CD4-positive, alpha-beta T cell (primary cell): ENCODE results near the gene HIC2. TPM values are rescaled to one million over a fixed set of nuclear protein-coding genes. Genes with fewer than 3 reads are reported as not detected.
A peak's percentile ranks its signal among the peaks of the same experiment; 100 is the strongest.
"Not testable (repeated sequence)": the region's sequence is repeated elsewhere in the genome, so short reads cannot be mapped to it uniquely, and the experiment has no call there.

Experiments
- ATAC-seq: fragments of 200-7000 bp; cut with Tn5 transposase; one replicate; pipeline ENCODE4 v1.10.0; 2022; ENCODE audit warnings: mild to moderate bottlenecking; ENCODE audit not compliant: poor library complexity
- CTCF ChIA-PET: fragments of 350-600 bp; sonication (Branson Sonifier 250); formaldehyde crosslinking; loops from one replicate; lab custom pipeline; 2021; ENCODE audit warnings: antibody characterized with exemption, inconsistent platforms; lab: Charles Lee
- POLR2A ChIA-PET: fragments of 350-600 bp; sonication (Branson Sonifier 250); formaldehyde crosslinking; loops from one replicate; lab custom pipeline; 2021; ENCODE audit warnings: antibody characterized with exemption, inconsistent platforms; lab: Charles Lee
- DNase-seq, 14 experiments: peaks; one replicate each; pipeline ENCODE4 v3.0.0-alpha.2; 2013 to 2020; ENCODE audit warnings: mixed read lengths in 2 of 14
- H3K27ac ChIP-seq, 2 donors: one replicate each; pipeline versions ENCODE4 v1.5.1 to v1.7.0; 2013; ENCODE audit warnings: low read length in 2 of 2, low read depth in 1 of 2, mild to moderate bottlenecking in 1 of 2
- H3K27me3 ChIP-seq, 2 experiments: 1 replicate in 1 of 2; 2 replicates in 1 of 2; pipeline versions ENCODE4 v1.6.1 to v1.7.0; 2013; ENCODE audit warnings: low read length in 2 of 2, control low read depth in 1 of 2, mild to moderate bottlenecking in 1 of 2, moderate library complexity in 1 of 2; ENCODE audit not compliant: insufficient read depth in 2 of 2, control insufficient read depth in 1 of 2
- H3K36me3 ChIP-seq: one replicate; pipeline ENCODE4 v1.6.1; 2013; ENCODE audit warnings: low read length, control low read depth; ENCODE audit not compliant: insufficient read depth
- H3K4me1 ChIP-seq: one replicate; pipeline ENCODE4 v1.6.1; 2013; ENCODE audit warnings: low read length, control low read depth; ENCODE audit not compliant: insufficient read depth
- H3K4me3 ChIP-seq: one replicate; pipeline ENCODE4 v1.5.1; 2013; ENCODE audit warnings: mild to moderate bottlenecking, low read length, moderate library complexity
- H3K9me3 ChIP-seq, 2 experiments: 1 replicate in 1 of 2; 2 replicates in 1 of 2; pipeline versions ENCODE4 v1.6.1 to v1.7.0; 2013; ENCODE audit warnings: low read length in 2 of 2, mild to moderate bottlenecking in 2 of 2, control low read depth in 1 of 2, moderate library complexity in 1 of 2; ENCODE audit not compliant: control insufficient read depth in 1 of 2, insufficient read depth in 1 of 2
- H3K27ac Mint-ChIP-seq: one replicate; pipeline ENCODE4 v1.8.0; 2020; ENCODE audit warnings: mixed read lengths
- H3K27me3 Mint-ChIP-seq: one replicate; pipeline ENCODE4 v1.8.0; 2021; ENCODE audit warnings: mixed read lengths
- H3K36me3 Mint-ChIP-seq: one replicate; pipeline ENCODE4 v1.8.0; 2021; ENCODE audit warnings: low read depth, mixed read lengths
- H3K4me1 Mint-ChIP-seq: one replicate; pipeline ENCODE4 v1.8.0; 2021; ENCODE audit warnings: low read depth, mixed read lengths
- H3K4me3 Mint-ChIP-seq: one replicate; pipeline ENCODE4 v1.8.0; 2020; ENCODE audit warnings: mild to moderate bottlenecking, mixed read lengths
- H3K9me3 Mint-ChIP-seq: one replicate; pipeline ENCODE4 v1.8.0; 2020; ENCODE audit warnings: mixed read lengths
- intact Hi-C, 2 experiments: fragments of 100-400 bp; cut with DNase I in 1 of 2; cut with micrococcal nuclease in 1 of 2; formaldehyde crosslinking; loops; one replicate each; pipeline versions ENCODE4 v1.15.1 to v1.9.0; 2023 to 2025; cut with DNase I, micrococcal nuclease
- total RNA-seq, 174 experiments: library from RNA in 2 of 174; stranded (reverse) in 2 of 174; gene quantifications; one replicate each; pipeline ENCODE4 v1.2.3 and lab custom pipeline; 2021 to 2026

HIC2 gene
- total RNA-seq, 2 experiments from 2014 or later, result 10.0 TPM

GRCh38 chr22:21417853-21418252, 682 bp downstream of the HIC2 start:
- H3K27me3 ChIP-seq, H3K36me3 Mint-ChIP-seq, intact Hi-C loops, ATAC-seq, POLR2A ChIA-PET, H3K9me3 ChIP-seq, H3K27ac ChIP-seq, H3K9me3 Mint-ChIP-seq, CTCF ChIA-PET, H3K36me3 ChIP-seq, H3K27me3 Mint-ChIP-seq, H3K4me1 Mint-ChIP-seq, H3K4me1 ChIP-seq, H3K27ac Mint-ChIP-seq: not testable (repeated sequence)
- peak overlapping the region; percentile 66 for H3K4me3 Mint-ChIP-seq
- peak overlapping the region; percentile 35 for H3K4me3 ChIP-seq
- peak in 6 of 14 experiments; percentile 1 to 38 (median 6) for DNase-seq

GRCh38 chr22:21418974-21419638, 1.9 kb downstream of the HIC2 start:
- H3K4me3 ChIP-seq, H3K4me1 Mint-ChIP-seq, H3K27ac Mint-ChIP-seq, intact Hi-C loops, H3K4me1 ChIP-seq, CTCF ChIA-PET, H3K27me3 Mint-ChIP-seq, DNase-seq, H3K36me3 Mint-ChIP-seq, H3K36me3 ChIP-seq, H3K9me3 Mint-ChIP-seq, POLR2A ChIA-PET, ATAC-seq, H3K27me3 ChIP-seq, H3K27ac ChIP-seq, H3K9me3 ChIP-seq, H3K4me3 Mint-ChIP-seq: not testable (repeated sequence)

- POLR2A ChIA-PET, H3K36me3 ChIP-seq, H3K9me3 ChIP-seq, H3K4me3 ChIP-seq, H3K27ac Mint-ChIP-seq, H3K27me3 ChIP-seq, CTCF ChIA-PET, H3K27ac ChIP-seq, H3K36me3 Mint-ChIP-seq, H3K4me3 Mint-ChIP-seq, H3K4me1 ChIP-seq, intact Hi-C loops, H3K27me3 Mint-ChIP-seq, H3K9me3 Mint-ChIP-seq, H3K4me1 Mint-ChIP-seq: not testable (repeated sequence)
- ATAC-seq (peak; percentile 82), DNase-seq (peak in 2 of 14 experiments; percentile 7 to 29)
These were observed 3.1 kb downstream of the HIC2 start for GRCh38 chr22:21420180-21420763.

- H3K27me3 Mint-ChIP-seq, intact Hi-C loops, H3K4me3 Mint-ChIP-seq, H3K27ac ChIP-seq, H3K4me3 ChIP-seq, H3K36me3 Mint-ChIP-seq, H3K4me1 ChIP-seq, H3K9me3 ChIP-seq, H3K27ac Mint-ChIP-seq, H3K27me3 ChIP-seq, CTCF ChIA-PET, ATAC-seq, POLR2A ChIA-PET, H3K4me1 Mint-ChIP-seq, DNase-seq, H3K36me3 ChIP-seq, H3K9me3 Mint-ChIP-seq: not testable (repeated sequence)
These were observed 7.0 kb downstream of the HIC2 start for GRCh38 chr22:21424084-21424709.

GRCh38 chr22:21434378-21435233, 17.4 kb downstream of the HIC2 start:
- H3K36me3 ChIP-seq, H3K4me3 ChIP-seq, H3K9me3 ChIP-seq, CTCF ChIA-PET, POLR2A ChIA-PET, H3K9me3 Mint-ChIP-seq, H3K4me1 ChIP-seq, H3K4me3 Mint-ChIP-seq, intact Hi-C loops, H3K27ac ChIP-seq, H3K36me3 Mint-ChIP-seq, H3K4me1 Mint-ChIP-seq, H3K27me3 ChIP-seq, DNase-seq, H3K27ac Mint-ChIP-seq, H3K27me3 Mint-ChIP-seq: not testable (repeated sequence)
- peak; percentile 93 for ATAC-seq

GRCh38 chr22:21435998-21436810, 19.0 kb downstream of the HIC2 start:
- POLR2A ChIA-PET, H3K9me3 Mint-ChIP-seq, H3K4me3 ChIP-seq, H3K4me1 Mint-ChIP-seq, intact Hi-C loops, CTCF ChIA-PET, H3K9me3 ChIP-seq, DNase-seq, H3K27me3 Mint-ChIP-seq, H3K36me3 ChIP-seq, H3K27ac ChIP-seq, H3K4me1 ChIP-seq, H3K4me3 Mint-ChIP-seq, H3K27me3 ChIP-seq, ATAC-seq, H3K27ac Mint-ChIP-seq, H3K36me3 Mint-ChIP-seq: not testable (repeated sequence)
